GM21367 (cell line): ENCODE results near the gene ZNF84.

ENCODE experiments used
- ATAC-seq: cut with Tn5 transposase; IDR thresholded peaks from one replicate; pipeline ENCODE4 v1.9.1; 2021; ENCODE audit not compliant: unreplicated experiment

The ZNF84 gene

GRCh38 chr12:133037207-133038005 lies at the start of gene ZNF84:
ZNF84 (plus strand) TSS chr12:133037509; CDS start chr12:133041468, 3,959 bp downstream.
- ATAC-seq, result peak; percentile 83

GRCh38 chr12:132998741-132999140 lies 38.6 kb upstream of the ZNF84 start:
- no peak for ATAC-seq

- ATAC-seq, result no peak
Measured at GRCh38 chr12:133010657-133011297, 26.5 kb upstream of the ZNF84 start.

GRCh38 chr12:133023566-133023965 lies 13.7 kb upstream of the ZNF84 start:
- ATAC-seq, result no peak

GRCh38 chr12:133026996-133027395 lies 10.3 kb upstream of the ZNF84 start:
- ATAC-seq, result no peak

GRCh38 chr12:133038118-133038709 lies 905 bp downstream of the ZNF84 start:
- ATAC-seq, result no peak

GRCh38 chr12:133046698-133047097 lies 9.4 kb downstream of the ZNF84 start:
- no peak for ATAC-seq

- ATAC-seq, result no peak
Measured at GRCh38 chr12:133057446-133057845, 20.1 kb downstream of the ZNF84 start.

GRCh38 chr12:133058203-133059113 lies 21.1 kb downstream of the ZNF84 start:
- no peak for ATAC-seq

- ATAC-seq, result no peak
Measured at GRCh38 chr12:133061954-133062353, 24.6 kb downstream of the ZNF84 start.

GRCh38 chr12:133063556-133063955 lies 26.2 kb downstream of the ZNF84 start:
- no peak for ATAC-seq

- ATAC-seq, result no peak
Measured at GRCh38 chr12:133073836-133074235, 36.5 kb downstream of the ZNF84 start.

- peak; percentile 75 for ATAC-seq
Measured at GRCh38 chr12:133080026-133080367, 42.7 kb downstream of the ZNF84 start.

- ATAC-seq, result peak; percentile 66
Measured at GRCh38 chr12:133080368-133081158, 43.3 kb downstream of the ZNF84 start, which contains the start of gene ZNF140. ZNF140 (plus strand) TSS chr12:133080923; CDS start chr12:133081321, 398 bp downstream.

GRCh38 chr12:133081159-133081780 lies 44.0 kb downstream of the ZNF84 start:
- ATAC-seq, result no peak

- no peak for ATAC-seq
Measured at GRCh38 chr12:133083345-133083744, 46.0 kb downstream of the ZNF84 start.

GRCh38 chr12:133105620-133106019 lies 68.3 kb downstream of the ZNF84 start:
- no peak for ATAC-seq

GRCh38 chr12:133106253-133106652 lies 68.9 kb downstream of the ZNF84 start:
- ATAC-seq, result no peak

- ATAC-seq, result no peak
Measured at GRCh38 chr12:133107121-133107520, 69.8 kb downstream of the ZNF84 start.

GRCh38 chr12:133108150-133108549 lies 70.8 kb downstream of the ZNF84 start:
- no peak for ATAC-seq
